Fibroblast of the conjunctiva (primary cell): ENCODE results near the gene TRIM66.

ENCODE experiments used
- DNase-seq: peaks from one replicate; pipeline ENCODE4 v3.0.0-alpha.2; 2010; ENCODE audit warnings: low read depth

TRIM66 gene

GRCh38 chr11:8608652-8609051, 73.8 kb downstream of the TRIM66 start:
- no peak for DNase-seq

DNA sequence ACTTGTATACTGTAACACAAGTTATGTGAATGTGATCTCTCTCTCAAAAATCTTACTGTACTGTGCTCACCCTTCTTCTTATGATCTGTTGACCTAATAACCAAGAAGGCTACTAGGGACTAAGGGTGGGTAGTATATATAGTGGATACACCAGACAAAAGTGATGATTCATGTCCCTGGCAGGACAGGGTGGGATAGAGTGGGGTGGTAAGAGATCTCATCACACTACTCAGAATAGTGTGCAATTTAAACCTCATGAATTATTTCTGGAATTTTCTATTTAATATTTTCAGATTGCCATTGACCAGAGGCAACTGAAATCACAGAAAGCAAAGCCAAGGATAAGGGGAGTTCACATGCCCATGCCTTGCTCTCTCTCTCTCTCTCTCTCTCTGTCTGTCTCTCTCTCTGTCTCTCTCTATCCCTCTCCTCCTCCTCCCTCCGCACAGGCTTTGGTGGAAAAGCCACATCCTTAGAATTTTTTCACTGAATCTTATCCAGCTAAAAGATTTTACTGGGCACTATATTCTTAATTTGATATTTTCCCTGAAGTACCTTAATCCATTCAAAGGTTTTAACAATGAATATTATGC, 76.4 kb downstream of the TRIM66 start:
- no peak for DNase-seq

DNA sequence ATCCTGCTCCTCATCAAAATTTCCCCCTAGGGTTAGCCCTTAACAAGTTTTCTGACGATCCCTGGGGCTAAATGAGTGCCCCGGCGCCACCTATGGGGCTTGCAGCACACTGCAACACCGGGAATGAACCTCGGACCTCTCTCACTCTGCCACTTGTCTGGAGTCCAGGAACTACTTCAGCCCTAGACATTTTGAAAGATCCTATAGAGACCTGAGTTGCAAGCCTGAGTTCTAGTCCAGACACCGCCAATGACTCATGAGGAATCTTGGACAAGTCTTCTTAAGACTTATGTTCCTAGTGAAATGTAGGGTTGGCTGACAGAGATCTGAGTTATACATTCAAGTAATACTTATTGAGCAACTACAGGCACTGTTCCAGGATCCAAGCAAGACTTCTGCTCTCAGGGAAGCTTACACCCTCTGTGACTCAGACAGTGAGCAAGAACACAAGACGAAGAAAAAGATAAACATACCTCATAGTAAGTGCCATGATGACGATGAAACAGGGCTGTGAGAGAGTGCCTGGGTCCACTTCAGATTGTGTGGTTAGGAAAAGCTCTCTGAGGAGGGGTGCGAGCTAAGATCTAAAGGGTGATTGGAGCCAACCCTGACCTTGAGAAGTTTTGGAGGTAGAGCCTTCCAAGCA, 78.3 kb downstream of the TRIM66 start:
- DNase-seq: peak; percentile 100

DNA sequence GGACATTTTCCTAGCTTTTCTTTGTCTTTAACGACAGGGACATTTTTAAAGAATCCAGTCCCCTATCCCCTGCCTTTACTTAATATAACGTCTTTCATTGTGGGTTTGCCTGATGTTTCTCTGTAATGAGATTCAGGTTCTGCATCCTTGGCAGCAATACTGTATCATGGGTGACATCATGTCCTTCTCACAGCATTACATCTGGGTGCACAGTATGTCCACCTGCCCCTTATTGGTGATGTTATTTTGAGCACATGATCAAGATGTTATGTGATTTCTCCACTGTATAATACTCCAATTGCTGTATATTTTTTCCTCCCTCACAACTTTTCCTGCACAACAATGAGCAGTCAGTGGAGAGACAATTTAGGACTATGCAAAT, 78.8 kb downstream of the TRIM66 start:
- DNase-seq: no peak

DNA sequence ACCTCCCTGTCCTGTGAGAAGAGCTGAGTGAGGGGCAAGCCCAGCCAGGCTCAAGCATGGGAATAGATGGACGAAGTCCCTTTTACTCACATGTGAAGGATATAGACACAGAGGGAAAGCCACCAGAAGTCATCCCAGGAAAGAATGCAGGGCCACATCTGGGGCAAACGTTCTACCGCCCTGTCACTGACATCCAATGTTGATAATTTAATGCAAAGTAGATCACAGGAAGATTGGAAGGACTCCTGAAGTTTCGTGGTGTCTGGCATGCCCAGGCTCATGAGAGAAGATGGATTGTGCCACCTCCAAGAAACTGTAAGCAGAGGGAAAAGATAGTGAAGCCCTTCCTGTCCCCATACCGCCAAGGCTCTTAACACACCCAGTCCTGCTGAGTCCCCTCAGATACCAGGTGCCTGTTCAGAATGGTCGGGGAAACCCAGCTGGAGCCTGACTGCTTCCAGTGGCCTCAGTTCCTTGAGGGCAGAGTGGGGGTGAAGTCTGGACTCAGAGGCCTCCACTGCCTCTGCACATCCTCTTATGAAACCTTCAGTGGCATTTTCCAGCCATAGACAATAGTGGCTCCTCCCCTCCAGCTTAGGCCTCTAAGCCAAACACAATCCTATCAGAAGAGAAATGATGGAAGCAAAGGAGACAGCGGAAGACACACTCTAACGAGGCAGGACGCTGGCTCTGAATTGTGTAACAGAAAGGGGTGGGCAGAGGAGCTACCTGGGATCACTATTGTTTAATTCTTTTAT, 80.9 kb downstream of the TRIM66 start:
- DNase-seq: no peak

- no peak for DNase-seq
Observed at GRCh38 chr11:8598506-8598905, 84.0 kb downstream of the TRIM66 start.

DNA sequence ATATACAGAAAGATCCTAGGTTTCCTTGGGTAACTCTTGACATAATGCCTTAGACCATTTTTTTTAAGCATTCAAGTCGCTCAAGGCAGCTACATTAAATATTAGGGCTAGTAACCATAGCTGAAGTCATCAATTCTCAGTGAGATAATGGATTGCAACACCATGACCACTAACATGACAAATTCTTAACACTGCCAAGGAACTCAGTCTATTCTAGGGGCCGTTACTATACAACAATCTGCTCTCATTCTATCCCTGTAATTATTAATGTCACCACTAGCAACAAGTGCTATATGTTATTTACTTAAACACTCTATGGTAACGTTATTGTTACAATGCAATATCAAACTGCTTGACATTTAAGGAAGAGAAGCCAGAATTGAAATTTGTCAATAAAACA, 85.3 kb downstream of the TRIM66 start:
- DNase-seq: peak; percentile 53

DNA sequence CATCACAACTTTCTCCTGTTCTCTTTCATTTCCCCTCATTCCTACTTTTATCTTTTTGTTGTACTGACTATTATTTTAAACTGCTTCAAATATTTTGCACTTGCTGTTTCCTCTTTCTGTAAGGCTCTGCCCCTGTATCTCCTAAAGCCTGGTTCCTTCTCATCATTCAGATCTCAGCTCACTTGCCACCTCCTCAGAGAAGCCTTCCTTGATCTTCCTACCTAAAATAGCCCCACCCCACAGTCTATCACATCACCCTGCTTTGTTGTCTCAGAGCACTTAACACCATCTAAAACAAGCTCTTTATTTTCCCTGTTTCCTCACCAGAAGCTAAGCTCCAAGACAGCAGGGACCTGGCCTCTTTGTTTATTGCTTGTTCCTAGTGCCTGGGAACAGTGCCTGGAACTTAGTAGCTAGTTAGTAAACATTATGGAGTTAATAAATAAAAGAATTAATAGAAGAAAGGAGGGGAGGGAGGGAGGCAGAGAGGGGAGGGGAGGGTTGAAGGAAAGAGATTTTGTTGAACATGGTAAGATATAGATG, 85.9 kb downstream of the TRIM66 start:
- no peak for DNase-seq

- DNase-seq: no peak
Observed at GRCh38 chr11:8593935-8594909, 88.2 kb downstream of the TRIM66 start, which contains the start of gene STK33. STK33 (minus strand) TSS chr11:8594228; CDS start chr11:8474905, 119,323 bp downstream.

GRCh38 chr11:8593455-8593854, 89.0 kb downstream of the TRIM66 start:
- DNase-seq: no peak

DNA sequence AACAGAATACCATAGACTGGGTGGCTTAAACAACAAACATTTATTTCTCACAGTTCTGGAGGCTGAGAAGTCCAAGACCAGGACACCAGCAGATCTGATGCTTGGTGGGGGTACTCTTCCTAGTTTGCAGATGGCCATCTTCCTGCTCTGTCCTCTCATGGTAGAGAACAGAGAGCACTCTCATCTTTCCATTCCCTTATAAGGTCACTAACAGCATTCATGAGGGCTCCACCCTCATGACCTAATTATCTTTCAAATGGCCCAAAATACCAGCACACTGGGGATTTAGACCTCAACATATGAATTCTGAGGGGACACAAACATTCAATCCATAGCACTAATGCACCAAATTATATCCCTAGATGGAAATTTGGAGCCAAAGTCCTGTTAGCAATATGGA, 94.5 kb downstream of the TRIM66 start:
- no peak for DNase-seq

- DNase-seq: no peak
Observed at GRCh38 chr11:8586805-8587204, 95.7 kb downstream of the TRIM66 start.

DNA sequence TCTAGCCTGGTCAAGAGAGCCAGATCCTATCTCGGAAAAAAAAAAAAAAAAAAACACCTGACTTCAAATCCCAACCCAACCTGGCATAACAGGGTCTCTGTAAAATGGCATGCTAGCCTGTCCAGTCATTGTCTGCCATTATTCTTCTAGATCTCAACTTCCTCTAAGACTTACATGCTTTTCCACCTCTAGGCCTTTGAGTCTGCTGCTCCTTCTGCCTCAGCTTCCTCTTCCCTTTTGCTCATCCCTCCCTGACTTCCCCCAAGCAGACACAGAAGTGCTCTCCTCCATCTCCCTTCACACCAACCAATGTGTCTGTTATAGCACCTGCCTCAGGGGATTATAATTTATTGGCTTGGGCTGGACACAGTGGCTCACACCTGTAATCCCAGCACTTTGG, 96.3 kb downstream of the TRIM66 start:
- no peak for DNase-seq

DNA sequence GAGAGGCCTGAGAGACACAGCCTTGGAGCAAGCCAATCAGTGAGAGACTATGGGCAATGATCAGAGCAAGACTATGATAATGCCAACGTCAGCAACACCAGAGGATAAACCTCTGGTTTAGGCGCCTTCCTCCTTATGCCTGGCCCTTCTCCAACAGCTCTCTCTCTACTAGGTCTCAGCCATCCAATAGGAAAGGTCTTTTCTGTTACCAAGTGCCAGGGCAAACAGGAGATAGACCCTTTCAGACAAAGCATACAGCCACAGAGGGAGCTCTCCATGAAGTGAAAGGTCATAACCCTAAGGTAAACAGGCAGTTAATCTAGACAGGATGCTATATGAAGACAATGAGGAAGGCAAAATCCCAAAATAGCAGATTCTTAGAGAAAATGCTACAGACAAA, 98.0 kb downstream of the TRIM66 start:
- DNase-seq: no peak

DNA sequence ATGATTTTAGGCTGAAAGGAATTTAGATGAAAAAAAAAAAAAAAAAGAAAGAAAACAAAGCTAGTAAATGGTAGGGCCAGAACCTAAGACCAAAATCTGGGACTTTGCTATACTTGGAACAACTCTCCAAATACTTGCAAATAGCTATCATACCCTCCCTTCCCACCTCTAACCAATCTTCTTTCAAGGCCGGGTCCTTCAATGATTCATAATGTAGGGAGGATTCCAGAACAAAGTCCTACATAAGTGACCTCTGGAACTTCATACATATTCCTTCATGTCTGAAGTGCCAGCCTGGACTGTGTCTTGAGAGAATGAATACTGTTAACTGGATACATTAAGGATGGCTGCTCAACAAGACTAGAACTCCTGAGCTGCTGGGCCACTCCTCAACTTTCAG, 98.4 kb downstream of the TRIM66 start:
- DNase-seq: no peak

DNA sequence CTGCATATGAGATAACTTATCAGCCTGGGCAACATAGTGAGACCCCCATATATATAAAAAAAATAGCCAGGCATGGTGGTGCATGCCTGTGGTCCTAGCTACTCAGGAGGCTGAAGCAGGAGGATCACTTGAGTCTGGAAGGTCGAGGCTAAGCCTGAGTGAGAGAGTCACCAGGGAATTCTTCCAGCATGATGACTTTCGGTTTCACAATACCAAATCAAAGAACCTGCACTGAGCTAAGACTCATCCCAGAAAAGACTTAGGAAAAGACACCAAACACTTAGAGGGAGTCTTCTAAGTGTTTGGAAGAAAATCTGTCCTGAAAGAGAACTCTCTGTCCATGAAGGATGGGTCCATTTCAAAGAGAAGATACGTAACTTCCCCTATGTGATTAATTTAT, 101.2 kb downstream of the TRIM66 start:
- no peak for DNase-seq

DNA sequence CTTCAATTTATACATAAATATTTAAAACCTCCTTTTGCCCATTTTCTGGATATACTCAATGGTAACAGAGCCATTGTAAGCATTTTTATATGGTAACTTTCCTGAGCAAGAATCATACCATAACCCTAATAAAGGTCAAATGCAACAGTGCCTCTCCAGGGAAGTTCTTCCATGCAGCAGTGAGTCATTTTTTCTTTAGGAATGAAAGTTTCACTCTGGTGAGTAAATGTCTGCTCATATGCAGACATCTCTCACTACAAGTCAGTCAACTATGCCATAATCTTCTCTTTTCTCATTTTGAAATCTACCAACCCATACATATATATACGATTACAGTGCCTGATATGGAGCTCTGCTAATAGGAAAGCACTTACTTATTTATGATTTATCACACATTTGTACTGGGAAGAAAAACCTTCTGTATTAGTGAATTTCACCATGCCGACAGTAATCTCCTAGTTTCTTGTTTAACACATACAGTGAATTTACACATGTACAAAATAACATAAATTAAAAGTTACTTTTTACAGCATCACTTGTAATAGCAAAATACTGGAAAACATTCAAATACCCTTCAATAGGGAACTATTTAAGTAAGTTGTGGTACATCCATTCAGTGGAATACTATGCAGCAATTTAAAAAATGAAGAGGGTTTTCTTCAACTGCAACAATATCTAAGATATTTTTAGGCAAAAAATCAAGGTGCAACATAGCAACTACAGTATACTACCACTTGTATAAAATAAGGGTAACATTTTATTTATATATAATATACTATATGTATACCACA, 104.5 kb downstream of the TRIM66 start:
- no peak for DNase-seq

DNA sequence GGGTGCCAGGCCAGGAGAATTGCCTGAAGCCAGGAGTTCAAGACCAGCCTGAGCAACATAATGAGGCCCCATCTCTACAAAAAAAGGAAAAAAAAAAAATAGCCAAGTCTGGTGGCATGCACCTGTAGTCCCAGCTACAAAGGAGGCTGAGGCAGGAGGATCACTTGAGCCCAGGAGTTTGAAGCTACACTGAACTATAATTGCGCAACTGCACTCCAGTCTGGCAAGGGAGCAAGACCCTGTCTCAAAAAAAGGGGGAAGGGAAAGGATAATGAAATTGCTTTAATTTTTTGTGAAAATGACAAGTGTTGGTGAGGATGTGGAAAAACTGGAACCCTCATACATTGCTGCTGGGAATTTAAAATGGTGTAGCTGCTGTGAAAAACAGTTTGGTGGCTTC, 107.7 kb downstream of the TRIM66 start:
- no peak for DNase-seq

DNA sequence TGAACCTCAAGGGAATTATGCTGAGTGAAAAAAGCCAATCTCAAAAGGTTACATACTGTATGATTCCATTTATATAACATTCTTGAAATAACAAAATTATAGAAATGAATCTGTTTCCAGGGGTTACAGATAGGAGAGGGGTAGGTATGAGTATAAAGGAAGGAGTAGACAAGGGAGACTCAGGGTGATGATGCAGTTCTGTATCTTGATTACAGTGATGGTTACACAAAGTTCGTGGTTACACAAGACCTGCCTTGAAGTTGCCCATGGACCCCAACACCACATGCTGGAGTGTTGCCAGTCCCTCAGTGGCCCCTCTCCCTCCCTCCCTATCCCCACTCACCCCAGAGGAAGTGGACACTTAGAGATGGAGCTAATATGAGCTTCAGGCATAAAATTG, 108.7 kb downstream of the TRIM66 start:
- DNase-seq: no peak

DNA sequence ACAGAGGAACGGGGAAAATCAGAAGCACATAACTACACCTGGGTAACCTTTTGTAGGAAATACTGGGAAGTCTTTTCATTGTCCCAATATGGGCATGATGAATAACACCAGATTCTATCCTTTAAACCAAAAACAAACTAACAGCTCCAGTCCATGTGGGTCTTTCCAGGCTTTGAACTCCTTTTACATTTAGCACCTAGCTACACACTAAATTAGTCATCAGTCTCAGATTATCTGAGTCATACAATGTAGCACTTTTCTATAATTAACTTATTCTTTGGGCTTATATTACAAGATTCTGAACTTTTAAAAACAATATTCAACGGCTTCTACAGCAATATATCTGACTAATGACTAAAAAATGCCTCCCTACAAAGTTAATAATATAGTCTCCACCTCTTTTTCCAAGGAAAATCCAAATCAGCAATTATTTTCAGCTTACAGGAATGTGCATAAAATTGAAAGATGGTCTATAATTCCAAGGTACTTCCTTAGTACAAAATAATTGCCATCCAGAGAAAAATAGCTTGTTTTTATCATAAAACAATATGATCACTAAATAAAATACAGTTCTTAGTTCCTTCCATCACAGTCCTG, 114.8 kb downstream of the TRIM66 start:
- no peak for DNase-seq
